Suprapubic skin (tissue), 4 donors: ENCODE results near the gene PHLDA1. TPM values are rescaled to one million over a fixed set of nuclear protein-coding genes. Genes with fewer than 3 reads are reported as not detected.
"Not testable (repeated sequence)": the region's sequence is repeated elsewhere in the genome, so short reads cannot be mapped to it uniquely, and the experiment has no call there.

Experiments
- DNase-seq, 2 donors: peaks; one replicate each; pipeline ENCODE4 v3.0.0-alpha.2; 2019; ENCODE audit warnings: low spot score in 2 of 2
- H3K27ac ChIP-seq: fragments of 200-600 bp; sonication (generic); one replicate; pipeline ENCODE4 v1.5.1; 2019
- H3K27me3 ChIP-seq: fragments of 200-600 bp; sonication (generic); one replicate; pipeline ENCODE4 v1.5.1; 2019
- H3K36me3 ChIP-seq: fragments of 200-600 bp; sonication (generic); one replicate; pipeline ENCODE4 v1.5.1; 2019
- H3K4me1 ChIP-seq: fragments of 200-600 bp; sonication (generic); one replicate; pipeline ENCODE4 v1.5.1; 2019
- H3K4me3 ChIP-seq: fragments of 200-600 bp; sonication (generic); one replicate; pipeline ENCODE4 v1.5.1; 2019; ENCODE audit warnings: mild to moderate bottlenecking
- H3K9me3 ChIP-seq: fragments of 200-600 bp; sonication (generic); one replicate; pipeline ENCODE4 v1.5.1; 2019
- CTCF ChIP-seq, 2 donors: fragments of 200-600 bp in 1 of 2; fragments of 450-650 bp in 1 of 2; sonication (generic) in 1 of 2; IDR thresholded peaks; one replicate each; pipeline ENCODE4 v1.5.1; 2016 to 2019; ENCODE audit warnings: antibody characterized with exemption in 2 of 2, mild to moderate bottlenecking in 1 of 2, moderate library complexity in 1 of 2
- EP300 ChIP-seq: sonication (generic); formaldehyde crosslinking; IDR thresholded peaks from one replicate; pipeline ENCODE4 v1.6.1; 2017; ENCODE audit warnings: antibody characterized with exemption
- POLR2A ChIP-seq, 2 donors: fragments of 450-650 bp; IDR thresholded peaks; one replicate each; pipeline ENCODE4 v1.6.1; 2017; ENCODE audit warnings: antibody characterized with exemption in 2 of 2, mild to moderate bottlenecking in 2 of 2, moderate library complexity in 2 of 2
- POLR2AphosphoS5 ChIP-seq, 3 donors: sonication (generic); formaldehyde crosslinking; IDR thresholded peaks; one replicate each; pipeline ENCODE4 v1.6.1; 2017; ENCODE audit warnings: antibody characterized with exemption in 3 of 3
- WGBS: methylation state at CpG from one replicate; pipeline ENCODE4 v1.1.5; 2018; 5-methylcytosine and 5-hydroxymethylcytosine counted together
- total RNA-seq, 4 donors: library from RNA; depleted of rRNA; stranded (reverse); fragments of >200 nt; gene quantifications; one replicate each; pipeline ENCODE4 v1.1.0, GENCODE V29; 2016

The PHLDA1 gene
- total RNA-seq, 4 donors from 2014 or later = 16.4 to 31.2 (median 23.3) TPM

GRCh38 chr12:75985566-75985965, 46.0 kb downstream of the PHLDA1 start:
- Histone ChIP-seq H3K27me3 (no peaks in the 10 kb centered on the region), H3K4me1 (peaks cover 32% of the 10 kb centered on the region), H3K36me3 (no peaks in the 10 kb centered on the region), H3K4me3 (no peak overlapping the region), H3K27ac (no peak overlapping the region), H3K9me3 (no peaks in the 10 kb centered on the region)
- WGBS = 78% methylated on average over 5 of the region's 5 CpGs
- DNase-seq = no peak
- TF ChIP-seq POLR2A (IDR thresholded peaks at IDR 0.05) (no peak), POLR2AphosphoS5 (IDR thresholded peaks at IDR 0.05) (no peak), CTCF (IDR thresholded peaks at IDR 0.05) (no peak), EP300 (no peak)

- H3K4me3 ChIP-seq = no peak overlapping the region
- H3K27ac ChIP-seq = no peak overlapping the region
- TF ChIP-seq POLR2A (IDR thresholded peaks at IDR 0.05) (no peak), CTCF (IDR thresholded peaks at IDR 0.05) (no peak), POLR2AphosphoS5 (IDR thresholded peaks at IDR 0.05) (no peak), EP300 (no peak)
- no peaks in the 10 kb centered on the region for H3K36me3 ChIP-seq
- H3K4me1 ChIP-seq = peaks cover 32% of the 10 kb centered on the region
- DNase-seq = no peak
- no peaks in the 10 kb centered on the region for H3K9me3 ChIP-seq
- 87% methylated on average over 7 of the region's 7 CpGs for WGBS
- no peaks in the 10 kb centered on the region for H3K27me3 ChIP-seq
Measured at GRCh38 chr12:75984577-75985182, 46.9 kb downstream of the PHLDA1 start.

- peaks cover 35% of the 10 kb centered on the region for H3K4me1 ChIP-seq
- not testable (repeated sequence) for H3K27me3 ChIP-seq, H3K9me3 ChIP-seq, H3K36me3 ChIP-seq, H3K27ac ChIP-seq, H3K4me3 ChIP-seq, DNase-seq
- WGBS = 78% methylated on average over 4 of the region's 4 CpGs
Measured at GRCh38 chr12:75983851-75984250, 47.7 kb downstream of the PHLDA1 start.

GRCh38 chr12:75982979-75983660, 48.5 kb downstream of the PHLDA1 start:
- no peaks in the 10 kb centered on the region for H3K27me3 ChIP-seq
- H3K4me3 ChIP-seq = peak overlapping the region; percentile 25
- TF ChIP-seq POLR2A (IDR thresholded peaks at IDR 0.05) = no peak
- TF ChIP-seq POLR2AphosphoS5 (IDR thresholded peaks at IDR 0.05) = no peak
- no peaks in the 10 kb centered on the region for H3K9me3 ChIP-seq
- 40% methylated on average over 5 of the region's 5 CpGs for WGBS
- peaks cover 42% of the 10 kb centered on the region for H3K4me1 ChIP-seq
- H3K27ac ChIP-seq = no peak overlapping the region
- H3K36me3 ChIP-seq = no peaks in the 10 kb centered on the region
- no peak for DNase-seq

GRCh38 chr12:75982169-75982564, 49.4 kb downstream of the PHLDA1 start:
- TF ChIP-seq POLR2A (IDR thresholded peaks at IDR 0.05) (no peak), POLR2AphosphoS5 (IDR thresholded peaks at IDR 0.05) (no peak), CTCF (IDR thresholded peaks at IDR 0.05) (no peak), EP300 (no peak)
- H3K27ac ChIP-seq = no peak overlapping the region
- no peaks in the 10 kb centered on the region for H3K27me3 ChIP-seq
- WGBS = 70% methylated on average over 8 of the region's 8 CpGs
- H3K4me1 ChIP-seq = peaks cover 52% of the 10 kb centered on the region
- no peak overlapping the region for H3K4me3 ChIP-seq
- H3K36me3 ChIP-seq = no peaks in the 10 kb centered on the region
- no peaks in the 10 kb centered on the region for H3K9me3 ChIP-seq
- no peak for DNase-seq

- WGBS = 63% methylated on average over 10 of the region's 10 CpGs
- Histone ChIP-seq H3K27me3 (no peaks in the 10 kb centered on the region), H3K36me3 (no peaks in the 10 kb centered on the region), H3K9me3 (no peaks in the 10 kb centered on the region), H3K4me1 (peaks cover 53% of the 10 kb centered on the region), H3K27ac (peak overlapping the region; percentile 4), H3K4me3 (no peak overlapping the region)
- no peak for TF ChIP-seq CTCF (IDR thresholded peaks at IDR 0.05)
- no peak for TF ChIP-seq POLR2AphosphoS5 (IDR thresholded peaks at IDR 0.05)
- TF ChIP-seq POLR2A (IDR thresholded peaks at IDR 0.05) = no peak
- TF ChIP-seq EP300 = no peak
- DNase-seq = no peak
Measured at GRCh38 chr12:75981247-75982168, 50.1 kb downstream of the PHLDA1 start.
